K562 (cell line): ENCODE data around the gene FDPS.

Experiments
- EZH2 ChIP-seq: IDR thresholded peaks from 2 replicates; pipeline ENCODE4 v1.6.1; 2012; ENCODE audit warnings: low read depth, mild to moderate bottlenecking, inconsistent platforms, low read length, borderline replicate concordance
- PURB ChIP-seq: sonication (generic); formaldehyde crosslinking; IDR thresholded peaks from 2 replicates; pipeline ENCODE4 v1.9.0; 2021; ENCODE audit warnings: low read depth, mild to moderate bottlenecking, missing genetic modification reagents
- SIN3B ChIP-seq: fragments of 450-650 bp; IDR thresholded peaks from 2 replicates; pipeline ENCODE4 v1.6.1; 2017; ENCODE audit warnings: low read depth, mild to moderate bottlenecking, moderate library complexity
- SP1 ChIP-seq: sonication (generic); formaldehyde crosslinking; IDR thresholded peaks from 2 replicates; pipeline ENCODE4 v1.8.1; 2022; ENCODE audit warnings: mild to moderate bottlenecking, missing genetic modification reagents
- SRSF1 ChIP-seq: fragments of 200-400 bp; formaldehyde crosslinking; IDR thresholded peaks from 2 replicates; pipeline ENCODE4 v1.6.1; 2017; ENCODE audit warnings: mild to moderate bottlenecking, low read depth, low read length, moderate library complexity
- ZNF274 ChIP-seq: IDR thresholded peaks from 2 replicates; pipeline ENCODE4 v1.6.1; 2011; ENCODE audit warnings: low read depth, mild to moderate bottlenecking, low read length, moderate library complexity, borderline replicate concordance
- TF ChIP-seq, protein P1 (sequence below): sonication (generic); formaldehyde crosslinking; IDR thresholded peaks from 2 replicates; pipeline ENCODE4 v1.8.1; 2023; ENCODE audit warnings: mild to moderate bottlenecking, missing genetic modification reagents
- TF ChIP-seq, protein P2 (sequence below), 2 experiments: fragments of 450-650 bp; formaldehyde crosslinking in 1 of 2; IDR thresholded peaks; 2 replicates each; pipeline versions ENCODE4 v1.4.0 to v1.6.1; 2014 to 2020; ENCODE audit warnings: mild to moderate bottlenecking in 2 of 2, borderline replicate concordance in 1 of 2, low read depth in 1 of 2
- TF ChIP-seq, protein P3 (sequence below), 3 experiments: IDR thresholded peaks in 2 of 3; conservative IDR thresholded peaks in 1 of 3; 2 replicates each; pipeline ENCODE4 v1.5.1; 2011 to 2012; ENCODE audit warnings: low read length in 3 of 3, mild to moderate bottlenecking in 3 of 3, control low read depth in 2 of 3, improper control_type of control experiment in 1 of 3, inconsistent platforms in 1 of 3, low read depth in 1 of 3, mixed read lengths in 1 of 3, moderate library complexity in 1 of 3; ENCODE audit not compliant: insufficient read depth in 2 of 3

DNA sequence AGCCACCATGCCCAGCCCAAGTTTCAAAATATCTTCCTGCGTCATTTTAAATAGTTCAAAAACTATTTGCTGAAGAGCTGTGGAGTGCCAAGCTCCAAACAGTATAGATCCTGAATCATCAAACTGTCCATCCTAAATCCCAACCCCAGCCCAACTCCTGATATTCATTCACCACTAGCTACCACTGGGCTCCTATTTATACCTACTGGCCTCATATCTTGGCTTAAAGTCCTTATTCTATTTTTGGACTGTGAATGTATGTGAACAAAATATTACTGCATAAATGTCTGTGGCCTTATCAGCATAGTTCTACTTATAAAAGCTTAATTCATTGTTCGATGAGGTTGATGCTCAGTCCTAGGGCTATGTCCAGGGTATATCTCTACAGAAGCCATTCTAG is 41.3 kb upstream of the FDPS start:
- no peak for TF ChIP-seq PURB
- TF ChIP-seq EZH2, result no peak
- TF ChIP-seq SP1 (CRISPR knock-in tag), result no peak
- TF ChIP-seq SIN3B, result no peak
- TF ChIP-seq, protein P1, sequence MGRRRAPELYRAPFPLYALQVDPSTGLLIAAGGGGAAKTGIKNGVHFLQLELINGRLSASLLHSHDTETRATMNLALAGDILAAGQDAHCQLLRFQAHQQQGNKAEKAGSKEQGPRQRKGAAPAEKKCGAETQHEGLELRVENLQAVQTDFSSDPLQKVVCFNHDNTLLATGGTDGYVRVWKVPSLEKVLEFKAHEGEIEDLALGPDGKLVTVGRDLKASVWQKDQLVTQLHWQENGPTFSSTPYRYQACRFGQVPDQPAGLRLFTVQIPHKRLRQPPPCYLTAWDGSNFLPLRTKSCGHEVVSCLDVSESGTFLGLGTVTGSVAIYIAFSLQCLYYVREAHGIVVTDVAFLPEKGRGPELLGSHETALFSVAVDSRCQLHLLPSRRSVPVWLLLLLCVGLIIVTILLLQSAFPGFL, result no peak
- TF ChIP-seq, protein P2, sequence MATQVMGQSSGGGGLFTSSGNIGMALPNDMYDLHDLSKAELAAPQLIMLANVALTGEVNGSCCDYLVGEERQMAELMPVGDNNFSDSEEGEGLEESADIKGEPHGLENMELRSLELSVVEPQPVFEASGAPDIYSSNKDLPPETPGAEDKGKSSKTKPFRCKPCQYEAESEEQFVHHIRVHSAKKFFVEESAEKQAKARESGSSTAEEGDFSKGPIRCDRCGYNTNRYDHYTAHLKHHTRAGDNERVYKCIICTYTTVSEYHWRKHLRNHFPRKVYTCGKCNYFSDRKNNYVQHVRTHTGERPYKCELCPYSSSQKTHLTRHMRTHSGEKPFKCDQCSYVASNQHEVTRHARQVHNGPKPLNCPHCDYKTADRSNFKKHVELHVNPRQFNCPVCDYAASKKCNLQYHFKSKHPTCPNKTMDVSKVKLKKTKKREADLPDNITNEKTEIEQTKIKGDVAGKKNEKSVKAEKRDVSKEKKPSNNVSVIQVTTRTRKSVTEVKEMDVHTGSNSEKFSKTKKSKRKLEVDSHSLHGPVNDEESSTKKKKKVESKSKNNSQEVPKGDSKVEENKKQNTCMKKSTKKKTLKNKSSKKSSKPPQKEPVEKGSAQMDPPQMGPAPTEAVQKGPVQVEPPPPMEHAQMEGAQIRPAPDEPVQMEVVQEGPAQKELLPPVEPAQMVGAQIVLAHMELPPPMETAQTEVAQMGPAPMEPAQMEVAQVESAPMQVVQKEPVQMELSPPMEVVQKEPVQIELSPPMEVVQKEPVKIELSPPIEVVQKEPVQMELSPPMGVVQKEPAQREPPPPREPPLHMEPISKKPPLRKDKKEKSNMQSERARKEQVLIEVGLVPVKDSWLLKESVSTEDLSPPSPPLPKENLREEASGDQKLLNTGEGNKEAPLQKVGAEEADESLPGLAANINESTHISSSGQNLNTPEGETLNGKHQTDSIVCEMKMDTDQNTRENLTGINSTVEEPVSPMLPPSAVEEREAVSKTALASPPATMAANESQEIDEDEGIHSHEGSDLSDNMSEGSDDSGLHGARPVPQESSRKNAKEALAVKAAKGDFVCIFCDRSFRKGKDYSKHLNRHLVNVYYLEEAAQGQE (IDR thresholded peaks at IDR 0.05; ENCODE audit: borderline replicate concordance), result no peak
- TF ChIP-seq, protein P2 (CRISPR knock-in tag; IDR thresholded peaks at IDR 0.05; ENCODE audit: low read depth), result no peak
- TF ChIP-seq ZNF274, result no peak
- TF ChIP-seq, protein P3, sequence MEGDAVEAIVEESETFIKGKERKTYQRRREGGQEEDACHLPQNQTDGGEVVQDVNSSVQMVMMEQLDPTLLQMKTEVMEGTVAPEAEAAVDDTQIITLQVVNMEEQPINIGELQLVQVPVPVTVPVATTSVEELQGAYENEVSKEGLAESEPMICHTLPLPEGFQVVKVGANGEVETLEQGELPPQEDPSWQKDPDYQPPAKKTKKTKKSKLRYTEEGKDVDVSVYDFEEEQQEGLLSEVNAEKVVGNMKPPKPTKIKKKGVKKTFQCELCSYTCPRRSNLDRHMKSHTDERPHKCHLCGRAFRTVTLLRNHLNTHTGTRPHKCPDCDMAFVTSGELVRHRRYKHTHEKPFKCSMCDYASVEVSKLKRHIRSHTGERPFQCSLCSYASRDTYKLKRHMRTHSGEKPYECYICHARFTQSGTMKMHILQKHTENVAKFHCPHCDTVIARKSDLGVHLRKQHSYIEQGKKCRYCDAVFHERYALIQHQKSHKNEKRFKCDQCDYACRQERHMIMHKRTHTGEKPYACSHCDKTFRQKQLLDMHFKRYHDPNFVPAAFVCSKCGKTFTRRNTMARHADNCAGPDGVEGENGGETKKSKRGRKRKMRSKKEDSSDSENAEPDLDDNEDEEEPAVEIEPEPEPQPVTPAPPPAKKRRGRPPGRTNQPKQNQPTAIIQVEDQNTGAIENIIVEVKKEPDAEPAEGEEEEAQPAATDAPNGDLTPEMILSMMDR (IDR thresholded peaks at IDR 0.05 in 2 of 3, conservative IDR thresholded peaks at IDR 0.05 in 1 of 3; ENCODE audit: insufficient read depth in 2 of 3, low read depth in 1 of 3, low read length in 3 of 3), result no peak
- no peak for TF ChIP-seq SRSF1
